ENCODE results near the gene ANKLE2. TPM values are rescaled to one million over a fixed set of nuclear protein-coding genes. Genes with fewer than 3 reads are reported as not detected.

The ANKLE2 gene
- total RNA-seq, 3 donors from 2014 or later = 48.3 to 60.7 (median 52.5) TPM

DNA sequence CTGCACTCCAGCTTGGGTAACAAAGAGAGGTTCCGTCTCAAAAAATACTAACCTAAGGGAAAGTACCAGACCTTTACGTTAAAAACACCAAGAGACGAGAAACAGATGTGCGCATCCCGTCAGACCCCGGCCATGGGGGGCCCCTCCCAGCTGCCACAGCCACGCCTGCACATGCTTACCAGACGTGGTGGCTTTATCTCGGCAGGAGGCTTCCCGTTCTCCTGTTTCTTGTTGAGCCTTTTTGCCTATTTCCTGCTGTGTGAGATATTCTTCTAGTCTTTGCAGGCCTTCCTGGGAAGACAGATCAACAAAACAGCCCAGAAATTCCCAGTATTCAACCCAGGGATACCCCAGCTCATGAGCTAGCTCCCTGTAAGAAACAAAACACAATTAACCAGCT is 27.4 kb downstream of the ANKLE2 start:
- H3K9me3 ChIP-seq = no peaks in the 10 kb centered on the region
- H3K4me1 ChIP-seq (ENCODE audit: low read depth) = no peaks in the 10 kb centered on the region
- TF ChIP-seq, protein P1, sequence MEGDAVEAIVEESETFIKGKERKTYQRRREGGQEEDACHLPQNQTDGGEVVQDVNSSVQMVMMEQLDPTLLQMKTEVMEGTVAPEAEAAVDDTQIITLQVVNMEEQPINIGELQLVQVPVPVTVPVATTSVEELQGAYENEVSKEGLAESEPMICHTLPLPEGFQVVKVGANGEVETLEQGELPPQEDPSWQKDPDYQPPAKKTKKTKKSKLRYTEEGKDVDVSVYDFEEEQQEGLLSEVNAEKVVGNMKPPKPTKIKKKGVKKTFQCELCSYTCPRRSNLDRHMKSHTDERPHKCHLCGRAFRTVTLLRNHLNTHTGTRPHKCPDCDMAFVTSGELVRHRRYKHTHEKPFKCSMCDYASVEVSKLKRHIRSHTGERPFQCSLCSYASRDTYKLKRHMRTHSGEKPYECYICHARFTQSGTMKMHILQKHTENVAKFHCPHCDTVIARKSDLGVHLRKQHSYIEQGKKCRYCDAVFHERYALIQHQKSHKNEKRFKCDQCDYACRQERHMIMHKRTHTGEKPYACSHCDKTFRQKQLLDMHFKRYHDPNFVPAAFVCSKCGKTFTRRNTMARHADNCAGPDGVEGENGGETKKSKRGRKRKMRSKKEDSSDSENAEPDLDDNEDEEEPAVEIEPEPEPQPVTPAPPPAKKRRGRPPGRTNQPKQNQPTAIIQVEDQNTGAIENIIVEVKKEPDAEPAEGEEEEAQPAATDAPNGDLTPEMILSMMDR (IDR thresholded peaks at IDR 0.05) = no peak
- peak in 1 of 3 donors; percentile 17 for DNase-seq
- no peak overlapping the region for H3K4me3 ChIP-seq
- no peak for ATAC-seq
- intact Hi-C loops (cut with DNase I, micrococcal nuclease) = no loop called here
- peaks cover 19% of the 10 kb centered on the region for H3K36me3 ChIP-seq (ENCODE audit: low read depth)

DNA sequence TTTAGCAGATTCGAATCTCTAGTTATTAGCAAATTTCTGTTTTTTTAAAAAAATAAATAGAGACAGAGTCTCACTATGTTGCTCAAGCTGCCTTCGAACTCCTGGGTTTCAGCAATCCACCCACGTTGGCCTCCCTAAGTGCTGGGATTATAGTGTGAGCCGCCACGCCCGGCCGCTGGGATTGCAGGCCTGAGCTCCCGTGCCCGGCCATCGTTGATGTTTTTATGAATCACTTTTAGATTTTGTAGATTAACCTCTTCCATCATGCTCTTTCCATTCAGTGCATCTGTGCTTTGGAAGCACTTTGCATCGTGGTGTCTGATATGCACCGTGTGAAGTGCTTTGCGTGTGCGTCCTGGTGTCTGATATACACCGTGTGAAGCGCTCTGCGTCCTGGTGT is 30.1 kb downstream of the ANKLE2 start:
- ATAC-seq = no peak
- Histone ChIP-seq H3K36me3 (ENCODE audit: low read depth) (peaks cover 24% of the 10 kb centered on the region), H3K9me3 (no peaks in the 10 kb centered on the region), H3K4me3 (no peak overlapping the region), H3K4me1 (ENCODE audit: low read depth) (no peaks in the 10 kb centered on the region)
- intact Hi-C loops (cut with DNase I, micrococcal nuclease) = no loop called here
- TF ChIP-seq, protein P1 (IDR thresholded peaks at IDR 0.05) = no peak
- no peak for DNase-seq

DNA sequence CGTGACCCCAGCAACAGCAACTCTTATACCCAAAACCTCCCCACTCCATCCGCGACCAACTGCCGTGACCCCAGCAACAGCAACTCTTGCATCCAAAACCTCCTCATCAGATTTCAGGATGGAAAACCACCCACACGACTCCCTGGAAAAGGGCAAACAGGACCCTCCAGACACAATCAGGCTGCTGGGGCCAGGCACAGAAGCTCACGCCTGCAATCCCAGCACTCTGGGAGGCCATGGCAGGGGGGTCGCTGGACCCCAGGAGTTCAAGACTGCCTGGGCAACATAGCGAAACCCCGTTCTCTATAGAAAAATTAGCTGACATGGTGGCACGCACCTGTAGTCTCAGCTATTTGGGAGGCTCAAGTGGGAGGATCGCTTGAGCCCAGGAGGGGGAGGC is 31.3 kb downstream of the ANKLE2 start:
- no peak for DNase-seq
- H3K36me3 ChIP-seq (ENCODE audit: low read depth) = peaks cover 22% of the 10 kb centered on the region
- ATAC-seq = no peak
- H3K9me3 ChIP-seq = no peaks in the 10 kb centered on the region
- TF ChIP-seq, protein P1 (IDR thresholded peaks at IDR 0.05) = no peak
- intact Hi-C loops (cut with DNase I, micrococcal nuclease) = no loop called here
- H3K4me3 ChIP-seq = no peak overlapping the region
- H3K4me1 ChIP-seq (ENCODE audit: low read depth) = no peaks in the 10 kb centered on the region

DNA sequence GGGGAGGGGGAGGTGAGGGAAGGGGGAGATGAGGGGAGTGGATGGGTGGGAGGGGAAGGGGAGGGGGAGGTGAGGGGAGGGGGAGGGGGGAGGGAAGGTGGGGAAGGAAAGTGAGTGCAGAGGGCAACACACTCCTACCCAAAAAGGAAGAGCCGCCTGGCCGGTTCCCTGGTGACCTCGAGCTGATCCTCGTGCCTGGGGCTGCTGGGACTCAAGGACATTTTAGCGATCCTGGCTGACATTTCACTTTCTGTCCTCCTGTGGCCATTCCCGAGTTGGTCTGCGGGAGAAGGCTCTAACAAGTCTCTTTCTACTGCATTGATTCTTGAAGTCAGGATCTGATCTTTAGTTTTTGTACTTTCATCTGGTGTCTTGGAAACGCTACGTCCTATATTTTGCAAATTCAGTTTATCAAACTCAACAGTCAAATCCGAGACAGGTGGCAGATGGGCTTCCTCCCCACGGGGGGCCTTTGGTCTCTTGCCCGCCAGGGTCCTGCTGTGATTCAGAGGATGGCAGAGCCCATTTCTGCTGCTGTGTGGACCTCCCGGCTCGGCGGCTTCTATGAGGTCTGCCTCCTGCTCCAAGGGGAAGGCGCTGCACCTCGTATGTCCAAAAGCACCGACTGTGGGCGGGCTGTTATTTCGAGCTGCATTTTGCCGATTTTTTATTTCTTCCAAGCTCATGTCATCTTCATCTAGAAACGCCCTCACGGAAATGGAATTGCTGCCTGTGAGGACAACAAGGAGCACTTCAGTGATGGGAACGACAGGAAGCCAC is 31.9 kb downstream of the ANKLE2 start:
- DNase-seq (no peak), ATAC-seq (no peak)
- intact Hi-C loops (cut with DNase I, micrococcal nuclease) = no loop called here
- Histone ChIP-seq H3K4me3 (no peak overlapping the region), H3K4me1 (ENCODE audit: low read depth) (no peaks in the 10 kb centered on the region), H3K9me3 (no peaks in the 10 kb centered on the region), H3K36me3 (ENCODE audit: low read depth) (peaks cover 16% of the 10 kb centered on the region)
- TF ChIP-seq, protein P1 (IDR thresholded peaks at IDR 0.05) = no peak

DNA sequence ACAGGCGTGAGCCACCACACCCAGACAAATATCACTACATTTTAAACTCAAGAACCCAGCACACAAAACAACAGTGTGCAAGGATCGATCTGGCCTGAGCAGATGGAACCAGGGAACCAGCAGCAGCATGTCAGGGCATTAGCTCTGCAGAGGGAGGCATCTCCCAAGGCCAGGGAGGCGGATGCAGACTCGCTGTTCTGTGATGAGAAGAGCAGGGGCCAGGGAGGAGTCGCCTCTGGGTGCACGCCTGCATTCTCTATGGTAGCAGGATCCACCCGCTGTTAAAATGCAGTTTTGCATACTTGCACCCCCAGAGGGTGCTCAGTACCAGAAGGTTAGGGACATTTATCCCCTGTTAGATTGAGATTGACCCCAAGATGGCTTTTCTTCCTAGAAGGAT is 33.1 kb downstream of the ANKLE2 start:
- H3K4me3 ChIP-seq = no peak overlapping the region
- peaks cover 9% of the 10 kb centered on the region for H3K36me3 ChIP-seq (ENCODE audit: low read depth)
- no peak for ATAC-seq

More for the DNA sequence above, 33.1 kb downstream of the ANKLE2 start:
- Histone ChIP-seq H3K9me3 (no peaks in the 10 kb centered on the region), H3K4me1 (ENCODE audit: low read depth) (no peaks in the 10 kb centered on the region)
- intact Hi-C loops (cut with DNase I, micrococcal nuclease) = no loop called here
- TF ChIP-seq, protein P1 (IDR thresholded peaks at IDR 0.05) = no peak
- no peak for DNase-seq

Measured in mucosa of descending colon (tissue), 3 donors.